ENCODE measurements around the gene ZC3H8. TPM values are rescaled to one million over a fixed set of nuclear protein-coding genes. Genes with fewer than 3 reads are reported as not detected.

The ZC3H8 gene
- total RNA-seq = 3.7 and 4.5 TPM in 2 replicates

DNA sequence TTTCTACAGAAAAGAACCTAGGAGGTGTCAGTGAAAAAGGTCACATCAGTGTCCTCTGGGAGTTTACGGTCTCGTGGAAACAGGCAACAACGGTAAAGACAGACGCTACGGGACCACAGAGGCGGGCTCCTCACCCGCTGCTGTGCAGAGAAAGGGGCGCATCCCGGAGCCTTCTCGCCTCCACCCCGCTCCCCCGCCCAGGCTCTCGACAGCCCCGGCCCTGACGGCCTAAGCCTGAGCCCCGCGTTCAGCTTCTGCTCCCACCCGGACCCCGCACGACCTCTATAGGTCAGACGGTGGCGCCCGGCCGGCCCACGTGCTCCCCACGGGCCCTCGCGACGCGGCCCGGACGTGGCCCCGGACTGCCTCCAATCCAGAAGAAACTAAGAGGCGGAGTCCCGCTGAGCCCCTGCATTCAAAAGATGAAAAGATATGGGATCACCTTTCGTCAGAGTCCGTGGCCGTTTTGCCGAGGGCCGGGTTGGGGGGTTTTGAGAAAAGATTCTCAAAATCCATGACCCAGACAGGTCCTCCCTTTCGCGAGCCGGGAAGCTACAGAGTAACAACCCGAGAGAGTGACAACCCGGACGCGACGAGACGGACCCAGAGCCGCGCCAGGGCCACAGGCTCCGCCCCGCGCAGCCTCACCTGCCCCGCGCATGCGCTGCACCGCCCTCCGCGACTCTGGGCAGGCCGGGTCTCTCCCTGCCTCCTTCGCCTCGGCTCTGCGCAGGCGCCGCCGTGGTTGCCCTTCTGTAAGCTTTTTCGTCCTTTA lies at the start of gene ZC3H8:
Gene ZC3H8 (minus strand): TSS at position 577 of the 775 bp plus-strand sequence. CDS start 61 bp downstream, at position 516.
- no peak for DNase-seq (ENCODE audit: low read depth)
- H3K4me3 ChIP-seq (ENCODE audit: low read depth, low read length) = peak within 1 kb of the TSS; percentile 60
- no peak for TF ChIP-seq CTCF (conservative IDR thresholded peaks at IDR 0.05; ENCODE audit: low read depth, low read length)

DNA sequence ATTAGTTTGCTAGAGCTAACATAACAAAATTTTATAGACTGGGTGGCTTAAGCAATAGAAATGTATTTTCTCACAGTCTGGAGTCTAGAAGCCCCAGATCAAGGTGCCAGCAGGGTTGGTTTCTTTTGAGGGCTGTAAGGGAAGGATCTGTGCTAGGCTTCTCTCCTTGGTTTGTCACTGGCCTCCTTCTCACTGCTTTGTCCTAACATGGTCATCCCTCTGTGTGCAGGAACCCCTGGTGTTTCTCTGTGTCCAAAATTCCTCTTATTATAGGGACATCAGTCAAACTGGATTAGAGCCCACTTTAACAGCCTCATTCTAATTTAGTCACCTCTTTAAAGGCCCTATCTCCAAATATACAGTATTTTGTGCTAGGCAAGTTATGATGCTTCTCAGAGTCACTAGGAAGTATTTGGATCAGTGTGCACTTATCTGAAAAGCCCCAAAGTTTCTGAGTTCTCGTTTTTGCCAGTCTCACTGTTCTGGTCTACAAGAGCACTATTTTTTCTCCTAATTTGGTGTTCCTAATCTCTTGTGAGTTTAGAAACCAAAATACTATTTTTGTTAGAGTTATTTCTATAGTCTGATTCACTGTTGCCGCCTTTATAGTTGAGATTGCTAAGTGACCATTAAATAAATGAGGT lies 49.6 kb upstream of the ZC3H8 start:
- no peak for TF ChIP-seq CTCF (conservative IDR thresholded peaks at IDR 0.05; ENCODE audit: low read depth, low read length)
- DNase-seq (ENCODE audit: low read depth) = no peak
- H3K4me3 ChIP-seq (ENCODE audit: low read depth, low read length) = no peak overlapping the region

- no peak for DNase-seq (ENCODE audit: low read depth)
- TF ChIP-seq CTCF (conservative IDR thresholded peaks at IDR 0.05; ENCODE audit: low read depth, low read length) = no peak
- no peak overlapping the region for H3K4me3 ChIP-seq (ENCODE audit: low read depth, low read length)
Observed at GRCh38 chr2:112301973-112302372, 47.1 kb upstream of the ZC3H8 start.

- no peak overlapping the region for H3K4me3 ChIP-seq (ENCODE audit: low read depth, low read length)
- TF ChIP-seq CTCF (conservative IDR thresholded peaks at IDR 0.05; ENCODE audit: low read depth, low read length) = no peak
- no peak for DNase-seq (ENCODE audit: low read depth)
Observed at GRCh38 chr2:112301171-112301584, 46.3 kb upstream of the ZC3H8 start.

DNA sequence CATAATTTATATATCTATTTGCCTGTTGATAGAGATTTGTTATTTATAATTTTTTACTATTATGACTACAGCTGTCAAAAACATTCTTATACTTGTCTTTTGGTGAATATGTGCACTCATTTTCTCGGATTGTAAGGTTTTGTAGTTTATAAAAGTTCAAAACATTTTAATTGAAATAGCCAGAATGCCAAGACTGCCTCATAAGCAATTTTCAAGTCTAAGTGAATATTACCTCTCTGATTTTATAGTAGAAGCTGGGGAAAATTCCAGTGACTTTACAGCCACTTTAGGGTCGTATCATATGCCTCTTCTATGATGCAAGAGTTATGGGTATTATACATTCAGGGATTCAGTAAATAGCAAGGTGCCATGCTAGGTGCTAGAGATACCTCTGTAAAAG lies 41.6 kb upstream of the ZC3H8 start:
- TF ChIP-seq CTCF (conservative IDR thresholded peaks at IDR 0.05; ENCODE audit: low read depth, low read length) = no peak
- DNase-seq (ENCODE audit: low read depth) = no peak
- no peak overlapping the region for H3K4me3 ChIP-seq (ENCODE audit: low read depth, low read length)

- no peak for DNase-seq (ENCODE audit: low read depth)
- no peak for TF ChIP-seq CTCF (conservative IDR thresholded peaks at IDR 0.05; ENCODE audit: low read depth, low read length)
- H3K4me3 ChIP-seq (ENCODE audit: low read depth, low read length) = no peak overlapping the region
Observed at GRCh38 chr2:112295407-112296078, 40.7 kb upstream of the ZC3H8 start.

Data from epithelial cell of proximal tubule (primary cell).